Thyroid gland (tissue), 4 donors: ENCODE results near the gene TUBB6. TPM values are rescaled to one million over a fixed set of nuclear protein-coding genes. Genes with fewer than 3 reads are reported as not detected.

Experiments used
- DNase-seq, 2 donors: peaks; one replicate each; pipeline ENCODE4 v3.0.0-alpha.2; 2019
- H3K27ac ChIP-seq, 3 donors: fragments of 200-600 bp; sonication (generic); 1 replicate in 2 of 3; 2 replicates in 1 of 3; pipeline ENCODE4 v1.5.1; 2016 to 2019; ENCODE audit warnings: mild to moderate bottlenecking in 1 of 3, moderate library complexity in 1 of 3
- H3K27me3 ChIP-seq: fragments of 200-600 bp; sonication (generic); one replicate; pipeline ENCODE4 v1.5.1; 2019
- H3K36me3 ChIP-seq, 2 donors: fragments of 200-600 bp; sonication (generic); one replicate each; pipeline ENCODE4 v1.5.1; 2016 to 2019
- H3K4me1 ChIP-seq, 2 donors: fragments of 200-600 bp; sonication (generic); one replicate each; pipeline ENCODE4 v1.5.1; 2017 to 2019
- H3K4me3 ChIP-seq, 3 donors: fragments of 200-600 bp; sonication (generic); replicated peaks in 1 of 3; 1 replicate in 2 of 3; 2 replicates in 1 of 3; pipeline ENCODE4 v1.5.1; 2016; ENCODE audit warnings: mild to moderate bottlenecking in 1 of 3
- H3K9me3 ChIP-seq: fragments of 200-600 bp; sonication (generic); one replicate; pipeline ENCODE4 v1.5.1; 2017
- CTCF ChIP-seq, 6 experiments: fragments of 200-600 bp in 3 of 6; fragments of 450-650 bp in 3 of 6; sonication (generic) in 3 of 6; IDR thresholded peaks; one replicate each; pipeline ENCODE4 v1.5.1; 2016 to 2019; ENCODE audit warnings: antibody characterized with exemption in 6 of 6, mild to moderate bottlenecking in 2 of 6, inconsistent platforms in 1 of 6, moderate library complexity in 1 of 6
- POLR2A ChIP-seq, 2 donors: fragments of 450-650 bp; IDR thresholded peaks; one replicate each; pipeline ENCODE4 v1.6.1; 2017; ENCODE audit warnings: antibody characterized with exemption in 2 of 2, mild to moderate bottlenecking in 2 of 2, moderate library complexity in 1 of 2
- WGBS, 2 donors: methylation state at CpG; one replicate each; pipeline ENCODE4 v1.1.5; 2017; 5-methylcytosine and 5-hydroxymethylcytosine counted together
- intact Hi-C: fragments of 100-400 bp; cut with DNase I; formaldehyde crosslinking; loops from one replicate; pipeline ENCODE4 v1.15.1; 2023
- total RNA-seq, 4 donors: library from RNA; depleted of rRNA; stranded (reverse); fragments of >200 nt; gene quantifications; one replicate each; pipeline ENCODE4 v1.2.3, GENCODE V29; 2016

The TUBB6 gene
- total RNA-seq, 4 donors from 2014 or later = 91.9 to 157 (median 124) TPM

GRCh38 chr18:12313530-12314245 lies 5.6 kb downstream of the TUBB6 start:
- 66 to 85% methylated on average over 3 to 5 of the region's 5 CpGs for WGBS, 2 donors
- Histone ChIP-seq H3K36me3 (peaks cover 6 to 17% of the 10 kb centered on the region in 2 donors), H3K4me1 (peaks cover 19 to 43% of the 10 kb centered on the region in 2 donors)

GRCh38 chr18:12314591-12315305 lies 6.7 kb downstream of the TUBB6 start:
- H3K27ac ChIP-seq = no peak overlapping the region
- no peaks in the 10 kb centered on the region for H3K27me3 ChIP-seq
- peaks cover 6 to 17% of the 10 kb centered on the region in 2 donors for H3K36me3 ChIP-seq
- intact Hi-C loops = no loop called here
- H3K4me1 ChIP-seq = peaks cover 14 to 33% of the 10 kb centered on the region in 2 donors
- no peak for DNase-seq
- TF ChIP-seq POLR2A (IDR thresholded peaks at IDR 0.05) (no peak), CTCF (IDR thresholded peaks at IDR 0.05) (no peak)
- 80% methylated on average over 1 of the region's 1 CpG for WGBS, 2 donors
- H3K9me3 ChIP-seq = no peaks in the 10 kb centered on the region
- no peak overlapping the region for H3K4me3 ChIP-seq

More at GRCh38 chr18:12313530-12314245, 5.6 kb downstream of the TUBB6 start:
- H3K9me3 ChIP-seq = no peaks in the 10 kb centered on the region
- intact Hi-C loops = no loop called here
- DNase-seq = no peak
- H3K4me3 ChIP-seq = no peak overlapping the region
- no peak overlapping the region for H3K27ac ChIP-seq
- no peaks in the 10 kb centered on the region for H3K27me3 ChIP-seq
- no peak for TF ChIP-seq CTCF (IDR thresholded peaks at IDR 0.05)
- TF ChIP-seq POLR2A (IDR thresholded peaks at IDR 0.05) = no peak

GRCh38 chr18:12315490-12315889 lies 7.4 kb downstream of the TUBB6 start:
- Histone ChIP-seq H3K27ac (peak overlapping the region in 1 of 3 donors; percentile 21), H3K4me1 (peaks cover 12 to 30% of the 10 kb centered on the region in 2 donors), H3K27me3 (no peaks in the 10 kb centered on the region), H3K9me3 (no peaks in the 10 kb centered on the region), H3K36me3 (peaks cover 6 to 17% of the 10 kb centered on the region in 2 donors), H3K4me3 (no peak overlapping the region)
- intact Hi-C loops = no loop called here
- TF ChIP-seq POLR2A (IDR thresholded peaks at IDR 0.05) = no peak
- no peak for TF ChIP-seq CTCF (IDR thresholded peaks at IDR 0.05)
- DNase-seq = no peak
- WGBS, 2 donors = 69 to 75% methylated on average over 10 of the region's 10 CpGs

GRCh38 chr18:12315911-12316310 lies 7.9 kb downstream of the TUBB6 start:
- no peaks in the 10 kb centered on the region for H3K27me3 ChIP-seq
- whole genome bisulfite sequencing, 2 donors = 17 to 22% methylated on average over 5 of the region's 5 CpGs
- H3K9me3 ChIP-seq = no peaks in the 10 kb centered on the region
- peaks cover 12 to 34% of the 10 kb centered on the region in 2 donors for H3K4me1 ChIP-seq
- peak overlapping the region in 1 of 3 donors; percentile 21 for H3K27ac ChIP-seq
- no peak overlapping the region for H3K4me3 ChIP-seq
- peaks cover 6 to 17% of the 10 kb centered on the region in 2 donors for H3K36me3 ChIP-seq
- intact Hi-C loops = no loop called here
- peak; percentile 60 to 62 for DNase-seq
- TF ChIP-seq POLR2A (IDR thresholded peaks at IDR 0.05) (no peak), CTCF (IDR thresholded peaks at IDR 0.05) (no peak)
